ENCODE results near the gene KLHDC4. TPM values are rescaled to one million over a fixed set of nuclear protein-coding genes. Genes with fewer than 3 reads are reported as not detected.

The KLHDC4 gene
- polyA plus RNA-seq, 1 of the 3 experiments (the other 2 are of a cell fraction): 51.2 TPM

DNA sequence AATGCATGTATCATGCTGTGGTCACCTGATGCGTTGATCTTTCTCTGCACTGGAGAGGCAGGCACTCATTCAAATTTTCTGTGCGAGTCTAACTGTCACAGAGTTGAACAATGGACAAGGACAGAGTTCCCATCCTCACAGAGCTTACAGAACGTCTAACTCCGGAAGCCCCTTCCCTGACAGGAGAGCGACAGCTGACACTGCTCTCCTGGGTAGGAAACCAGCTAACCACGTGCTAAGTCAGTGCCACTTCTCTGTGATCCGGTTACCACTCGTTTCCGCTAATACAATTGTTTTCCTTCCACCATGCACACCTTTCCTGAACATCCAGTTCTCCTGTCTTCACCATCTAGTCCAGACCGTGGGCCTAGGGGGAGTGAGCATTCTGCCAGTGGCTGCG is 11.3 kb downstream of the KLHDC4 start:
- Histone ChIP-seq H3K36me3 (replicated peaks in 1 of 2; ENCODE audit: control insufficient read depth in 1 of 2, insufficient read depth in 2 of 2, low read length in 1 of 2) (peaks cover 26 to 55% of the 10 kb centered on the region in 2 experiments), H3K9me2 (no peaks in the 10 kb centered on the region), H3K9ac (no peak overlapping the region), H3K9me3 (no peaks in the 10 kb centered on the region), H3K4me1 (ENCODE audit: control insufficient read depth in 1 of 2, insufficient read depth in 2 of 2, low read depth in 1 of 2, low read length in 1 of 2) (no peaks in the 10 kb centered on the region), H3K4me3 (ENCODE audit: low read depth in 2 of 2, low read length in 1 of 2) (no peak overlapping the region), H3K27ac (ENCODE audit: low read depth in 2 of 2, low read length in 1 of 2) (no peak overlapping the region), H3F3A (replicated peaks; ENCODE audit: insufficient read depth) (peaks cover 9% of the 10 kb centered on the region), H2AFZ (ENCODE audit: low read depth) (no peak overlapping the region), H4K20me1 (ENCODE audit: insufficient read depth) (peaks cover 10% of the 10 kb centered on the region; the same call in 1 of the 2 replicates), H3K27me3 (ENCODE audit: insufficient read depth) (no peaks in the 10 kb centered on the region), H3K4me2 (no peak overlapping the region), H3K79me2 (ENCODE audit: insufficient read depth) (peaks cover 20% of the 10 kb centered on the region)
- no peak for DNase-seq
- TF ChIP-seq RAD21 (IDR thresholded peaks at IDR 0.05; ENCODE audit: low read length): no peak
- no peak for TF ChIP-seq FOXJ3 (CRISPR knock-in tag; IDR thresholded peaks at IDR 0.05)
- TF ChIP-seq, protein P1, sequence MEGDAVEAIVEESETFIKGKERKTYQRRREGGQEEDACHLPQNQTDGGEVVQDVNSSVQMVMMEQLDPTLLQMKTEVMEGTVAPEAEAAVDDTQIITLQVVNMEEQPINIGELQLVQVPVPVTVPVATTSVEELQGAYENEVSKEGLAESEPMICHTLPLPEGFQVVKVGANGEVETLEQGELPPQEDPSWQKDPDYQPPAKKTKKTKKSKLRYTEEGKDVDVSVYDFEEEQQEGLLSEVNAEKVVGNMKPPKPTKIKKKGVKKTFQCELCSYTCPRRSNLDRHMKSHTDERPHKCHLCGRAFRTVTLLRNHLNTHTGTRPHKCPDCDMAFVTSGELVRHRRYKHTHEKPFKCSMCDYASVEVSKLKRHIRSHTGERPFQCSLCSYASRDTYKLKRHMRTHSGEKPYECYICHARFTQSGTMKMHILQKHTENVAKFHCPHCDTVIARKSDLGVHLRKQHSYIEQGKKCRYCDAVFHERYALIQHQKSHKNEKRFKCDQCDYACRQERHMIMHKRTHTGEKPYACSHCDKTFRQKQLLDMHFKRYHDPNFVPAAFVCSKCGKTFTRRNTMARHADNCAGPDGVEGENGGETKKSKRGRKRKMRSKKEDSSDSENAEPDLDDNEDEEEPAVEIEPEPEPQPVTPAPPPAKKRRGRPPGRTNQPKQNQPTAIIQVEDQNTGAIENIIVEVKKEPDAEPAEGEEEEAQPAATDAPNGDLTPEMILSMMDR (IDR thresholded peaks at IDR 0.05): no peak
- TF ChIP-seq EZH2phosphoT487 (IDR thresholded peaks at IDR 0.05; ENCODE audit: borderline replicate concordance, low read depth): no peak
- no peak for TF ChIP-seq CHD2 (IDR thresholded peaks at IDR 0.05; ENCODE audit: low read length, partially characterized antibody)
- no peak for TF ChIP-seq YY1 (IDR thresholded peaks at IDR 0.05; ENCODE audit: low read depth)
- no peak for TF ChIP-seq GABPA (IDR thresholded peaks at IDR 0.05; ENCODE audit: low read depth)
- no peak for TF ChIP-seq POLR2AphosphoS5 (IDR thresholded peaks at IDR 0.05; ENCODE audit: low read depth, low read length)
- TF ChIP-seq TCF12 (IDR thresholded peaks at IDR 0.05): no peak
- TF ChIP-seq JUND (IDR thresholded peaks at IDR 0.05): no peak
- POLR2A ChIA-PET: no interaction called here
- 90% methylated on average over 11 of the region's 11 CpGs for WGBS (ENCODE audit: low lambda C conversion rate)
- CTCF ChIA-PET: interaction anchor here (0.8 to 2.1 kb wide), 2 partner anchors 14 to 166 kb away, joined by 3 to 4 read pairs; no protein-coding TSS in a partner anchor

DNA sequence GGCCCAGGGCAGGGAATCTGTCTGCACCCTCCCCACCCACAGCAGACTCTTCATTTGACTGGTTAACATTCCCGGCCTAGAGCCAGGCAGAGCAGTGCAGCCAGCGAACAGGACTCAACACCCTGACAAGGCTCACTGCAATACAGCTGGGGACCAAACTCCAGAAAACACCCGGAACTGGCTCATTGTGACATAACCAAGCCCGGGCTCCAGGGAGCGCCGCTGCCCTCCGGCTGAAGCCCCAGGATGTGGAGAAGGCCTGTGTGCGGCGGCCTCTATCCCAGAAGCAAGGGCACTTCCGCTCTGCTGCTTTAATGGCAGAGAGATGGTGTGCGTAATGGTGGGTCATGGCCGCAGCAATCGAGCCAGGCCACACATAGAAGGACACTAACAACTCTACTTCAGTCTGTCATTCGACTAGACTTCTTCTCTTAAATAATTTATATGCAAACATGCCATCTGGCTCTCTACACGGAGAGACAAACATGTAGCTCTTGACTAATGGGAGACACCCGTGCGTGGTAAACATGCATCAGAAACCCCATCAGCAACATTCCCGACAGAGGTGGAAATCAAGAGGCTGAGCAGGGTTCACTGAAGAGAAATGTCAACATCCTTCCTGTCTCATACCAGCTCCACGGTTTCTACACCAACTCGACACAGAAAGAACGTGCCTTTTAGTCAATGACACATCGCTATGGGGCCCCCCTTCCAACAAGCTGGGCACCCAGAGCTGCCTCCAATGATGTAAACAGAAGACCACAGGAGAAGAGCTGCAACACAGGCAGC is 18.0 kb downstream of the KLHDC4 start:
- H3K4me2 ChIP-seq: no peak overlapping the region
- H3K36me3 ChIP-seq (replicated peaks in 1 of 2; ENCODE audit: control insufficient read depth in 1 of 2, insufficient read depth in 2 of 2, low read length in 1 of 2): peaks cover 16 to 56% of the 10 kb centered on the region in 2 experiments
- no peak for DNase-seq
- no peaks in the 10 kb centered on the region for H3K9me3 ChIP-seq
- no peaks in the 10 kb centered on the region for H3K4me1 ChIP-seq (ENCODE audit: control insufficient read depth in 1 of 2, insufficient read depth in 2 of 2, low read depth in 1 of 2, low read length in 1 of 2)
- TF ChIP-seq JUND (IDR thresholded peaks at IDR 0.05) (no peak), POLR2AphosphoS5 (IDR thresholded peaks at IDR 0.05; ENCODE audit: low read depth, low read length) (no peak), NFIC (IDR thresholded peaks at IDR 0.05; ENCODE audit: borderline replicate concordance) (no peak), TEAD4 (IDR thresholded peaks at IDR 0.05; ENCODE audit: borderline replicate concordance, insufficient read depth) (no peak), GATA2 (CRISPR knock-in tag; IDR thresholded peaks at IDR 0.05) (no peak)
- TF ChIP-seq, protein P2, sequence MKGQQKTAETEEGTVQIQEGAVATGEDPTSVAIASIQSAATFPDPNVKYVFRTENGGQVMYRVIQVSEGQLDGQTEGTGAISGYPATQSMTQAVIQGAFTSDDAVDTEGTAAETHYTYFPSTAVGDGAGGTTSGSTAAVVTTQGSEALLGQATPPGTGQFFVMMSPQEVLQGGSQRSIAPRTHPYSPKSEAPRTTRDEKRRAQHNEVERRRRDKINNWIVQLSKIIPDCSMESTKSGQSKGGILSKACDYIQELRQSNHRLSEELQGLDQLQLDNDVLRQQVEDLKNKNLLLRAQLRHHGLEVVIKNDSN (IDR thresholded peaks at IDR 0.05; ENCODE audit: borderline replicate concordance, low read depth): no peak
- H4K20me1 ChIP-seq (ENCODE audit: insufficient read depth): no peaks in the 10 kb centered on the region
- no peak overlapping the region for H3K9ac ChIP-seq
- H3K79me2 ChIP-seq (ENCODE audit: insufficient read depth): peaks cover 10% of the 10 kb centered on the region
- POLR2A ChIA-PET: no interaction called here
- WGBS (ENCODE audit: low lambda C conversion rate): 96% methylated on average over 20 of the region's 22 CpGs
- no peaks in the 10 kb centered on the region for H3K27me3 ChIP-seq (ENCODE audit: insufficient read depth)
- H3K27ac ChIP-seq (ENCODE audit: low read depth in 2 of 2, low read length in 1 of 2): no peak overlapping the region
- CTCF ChIA-PET: interaction anchor here (0.6 to 1.3 kb wide), 5 partner anchors 22 to 64 kb away, joined by 3 to 5 read pairs (median 3); no protein-coding TSS in a partner anchor
- H2AFZ ChIP-seq (ENCODE audit: low read depth): no peak overlapping the region
- H3K9me2 ChIP-seq: no peaks in the 10 kb centered on the region
- H3K4me3 ChIP-seq (ENCODE audit: low read depth in 2 of 2, low read length in 1 of 2): no peak overlapping the region
- no peaks in the 10 kb centered on the region for H3F3A ChIP-seq (replicated peaks; ENCODE audit: insufficient read depth)

All from SK-N-SH (cell line).